HG03175 (cell line): ENCODE results near the gene SPTB.
A peak's percentile ranks its signal among the peaks of the same experiment; 100 is the strongest.

ENCODE experiments used
- ATAC-seq: cut with Tn5 transposase; IDR thresholded peaks from one replicate; pipeline ENCODE4 v1.9.1; 2021; ENCODE audit warnings: mild to moderate bottlenecking, moderate library complexity; ENCODE audit not compliant: unreplicated experiment

Gene SPTB

GRCh38 chr14:64855721-64856528, 23.8 kb downstream of the SPTB start:
- no peak for ATAC-seq

DNA sequence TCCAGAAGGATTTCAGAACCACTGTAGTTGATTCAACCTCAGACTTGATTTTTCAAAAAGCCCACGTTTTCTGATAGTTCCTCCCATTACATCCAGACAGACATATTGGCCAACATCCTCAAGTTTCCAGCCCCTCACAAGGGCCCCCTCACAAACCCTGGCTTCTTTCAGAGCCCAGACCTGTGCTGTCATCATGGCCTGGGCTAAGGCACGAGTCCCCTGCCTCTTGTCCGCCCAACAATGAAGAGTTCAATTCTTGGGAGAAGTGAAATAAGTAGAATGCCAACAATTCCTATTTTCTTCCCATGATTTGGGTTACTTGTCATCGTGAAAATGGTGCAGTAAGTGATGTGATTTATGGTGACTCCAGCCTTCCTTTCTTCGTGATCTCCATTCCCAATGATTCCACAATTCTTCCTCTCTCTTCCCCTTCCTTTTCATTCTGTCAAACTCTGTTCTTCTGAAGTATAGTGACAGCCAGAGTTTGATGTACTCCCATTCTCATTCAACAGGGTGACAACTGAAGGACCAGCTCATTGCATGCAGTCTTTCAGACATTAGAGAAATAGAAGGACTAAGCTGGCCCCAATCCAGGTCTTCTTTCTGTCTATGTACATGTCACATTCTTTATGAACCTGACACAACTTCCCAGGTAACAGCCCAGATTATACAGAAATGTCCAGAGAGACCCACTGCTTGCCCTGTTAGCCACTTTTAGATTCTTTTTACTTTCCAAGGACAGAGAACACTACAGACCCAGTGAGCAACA, 29.2 kb downstream of the SPTB start:
- ATAC-seq, result no peak

DNA sequence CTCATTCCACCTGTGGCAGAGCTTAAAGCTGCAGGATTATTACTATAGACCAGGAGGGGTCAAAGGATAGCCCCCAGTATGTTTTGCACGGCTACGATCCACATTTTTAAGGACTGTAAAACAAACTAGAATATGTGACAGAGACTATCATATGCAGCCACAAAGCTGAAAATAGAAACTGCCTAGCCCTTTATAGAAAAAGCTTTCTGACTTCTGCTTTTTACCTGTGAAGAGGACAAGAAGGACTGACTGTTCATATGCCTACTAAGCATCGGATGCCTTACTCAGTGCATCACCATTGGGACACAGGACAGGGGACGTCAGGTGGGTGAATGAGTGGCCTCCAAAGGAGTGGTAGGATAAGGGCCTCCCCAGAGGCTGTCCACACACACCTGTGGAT, 29.8 kb downstream of the SPTB start:
- no peak for ATAC-seq

DNA sequence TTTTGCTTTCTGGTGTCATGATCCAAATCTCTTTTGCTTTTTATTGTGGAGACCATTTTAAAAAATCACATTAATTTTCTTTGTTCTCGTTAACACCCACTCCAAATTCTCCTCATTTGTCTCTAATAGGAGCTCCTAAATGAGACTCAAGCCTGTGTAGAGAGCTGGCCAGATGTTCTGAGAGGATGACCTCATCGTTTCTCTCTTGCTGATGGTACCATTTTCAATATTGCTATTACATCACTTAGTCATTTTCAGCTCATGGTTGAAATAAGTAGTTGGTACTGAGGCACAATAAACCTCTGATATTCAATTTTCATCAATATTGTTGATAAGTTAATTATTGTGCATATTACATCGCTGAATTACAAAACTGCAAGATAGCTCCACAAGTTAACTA, 31.5 kb downstream of the SPTB start:
- ATAC-seq, result no peak

- no peak for ATAC-seq
Measured at GRCh38 chr14:64846319-64846718, 33.4 kb downstream of the SPTB start.

DNA sequence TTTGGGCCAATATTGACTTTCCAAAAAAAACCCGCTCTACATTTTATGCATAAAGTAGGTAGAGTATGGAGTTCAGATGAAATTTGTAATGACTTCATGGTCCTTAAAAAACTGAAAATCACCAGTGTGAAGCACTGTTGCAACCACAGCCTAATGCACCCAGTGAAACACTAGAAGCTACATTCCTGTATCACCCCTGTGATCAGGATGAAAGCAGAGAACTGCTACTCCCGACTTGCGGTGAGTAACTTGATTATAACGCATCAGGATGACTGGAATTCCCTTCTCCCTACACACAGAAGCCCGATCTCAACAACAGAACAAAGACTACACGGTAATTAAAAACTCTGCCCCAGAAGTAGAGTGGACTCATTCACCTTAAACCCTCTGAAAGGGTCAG, 33.8 kb downstream of the SPTB start:
- no peak for ATAC-seq

DNA sequence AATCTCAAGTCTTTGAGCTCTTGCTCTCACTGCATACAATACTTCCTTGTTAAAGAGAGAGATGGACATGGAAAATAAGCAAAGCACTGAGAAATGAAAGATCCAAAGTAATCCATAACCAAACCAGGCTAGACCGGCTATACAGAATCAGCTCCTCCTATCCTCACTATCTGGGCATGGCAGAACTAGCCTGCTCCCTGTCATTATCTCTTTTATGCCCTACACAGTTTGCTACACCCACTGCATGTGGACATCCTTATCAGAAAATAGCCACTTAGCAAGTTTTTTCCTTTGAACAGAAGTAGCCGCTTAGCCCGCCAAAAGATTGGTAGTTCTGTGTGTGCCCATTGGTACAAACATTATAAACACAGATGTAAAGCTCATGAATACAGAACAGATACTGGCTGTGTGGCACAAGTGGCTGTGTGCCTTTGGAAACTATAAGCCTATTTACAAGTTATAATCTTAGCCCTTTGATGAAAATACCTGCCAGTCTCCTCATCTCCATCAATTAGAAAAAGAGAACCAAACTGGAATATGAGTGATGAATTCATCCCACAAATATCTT, 34.7 kb downstream of the SPTB start:
- ATAC-seq, result no peak

- peak; percentile 74 for ATAC-seq
Measured at GRCh38 chr14:64844272-64844671, 35.4 kb downstream of the SPTB start.

GRCh38 chr14:64843548-64843947, 36.2 kb downstream of the SPTB start:
- ATAC-seq, result no peak

GRCh38 chr14:64841772-64842750, 37.6 kb downstream of the SPTB start:
- ATAC-seq, result no peak

- ATAC-seq, result no peak
Measured at GRCh38 chr14:64841121-64841651, 38.5 kb downstream of the SPTB start.

- no peak for ATAC-seq
Measured at GRCh38 chr14:64838656-64839055, 41.1 kb downstream of the SPTB start.

DNA sequence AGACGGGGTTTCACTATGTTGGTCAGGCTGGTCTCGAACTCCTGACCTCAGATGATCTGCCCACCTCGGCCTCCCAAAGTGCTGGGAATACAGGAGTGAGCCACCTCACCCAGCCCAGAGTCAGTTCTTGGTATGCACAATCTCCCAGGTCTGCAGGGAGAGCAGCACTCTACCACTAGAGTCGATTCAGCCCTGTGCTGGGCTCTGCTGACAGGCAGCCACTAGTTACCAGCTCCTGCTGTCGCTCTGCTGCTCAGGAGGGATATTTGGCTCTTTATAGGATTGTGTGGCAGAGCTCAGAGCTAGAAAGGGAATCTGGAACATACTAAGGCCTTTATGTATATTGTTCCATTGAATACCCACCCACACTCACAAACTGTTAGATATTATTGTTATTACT, 44.3 kb downstream of the SPTB start:
- ATAC-seq, result no peak

DNA sequence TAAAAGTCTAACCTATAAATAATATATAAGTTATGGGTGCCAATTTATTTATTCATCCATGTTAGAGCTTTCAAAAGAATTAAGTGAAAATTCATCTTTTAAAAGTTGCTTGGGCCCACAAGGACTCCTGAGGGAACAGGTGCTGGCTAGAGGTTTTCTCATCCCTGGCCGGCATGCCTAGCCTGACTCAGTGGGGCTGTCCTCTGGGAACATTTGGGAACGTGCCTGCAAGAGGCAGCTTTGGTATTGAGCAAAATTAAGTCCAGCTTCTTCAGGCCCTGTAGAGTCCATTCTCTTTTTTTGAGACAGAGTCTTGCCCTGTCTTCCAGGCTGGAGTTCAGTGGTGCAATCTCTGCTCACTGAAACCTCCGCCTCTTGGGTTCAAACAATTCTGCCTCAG, 44.7 kb downstream of the SPTB start:
- no peak for ATAC-seq

GRCh38 chr14:64831419-64831818, 48.3 kb downstream of the SPTB start:
- ATAC-seq, result no peak

DNA sequence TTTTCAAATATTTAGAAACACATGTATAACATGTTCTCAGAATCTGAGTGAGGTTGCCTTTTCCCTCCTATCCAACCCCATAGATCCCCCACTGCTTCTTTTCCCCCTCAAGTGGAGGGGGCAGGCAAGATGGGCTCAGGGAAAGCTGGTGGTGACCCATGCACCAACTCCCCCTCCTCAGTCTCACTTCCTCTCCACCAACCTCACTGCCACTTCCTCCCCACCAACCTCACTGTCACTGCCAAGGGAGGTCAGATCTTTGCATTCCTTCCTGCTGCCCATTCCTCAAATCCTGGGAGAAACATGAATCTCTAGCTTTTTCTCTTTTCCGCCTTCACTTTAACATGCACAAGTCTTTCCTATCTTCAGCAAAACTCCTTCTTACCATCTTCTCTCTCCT, 48.7 kb downstream of the SPTB start:
- ATAC-seq, result no peak

GRCh38 chr14:64828071-64828470, 51.6 kb downstream of the SPTB start:
- ATAC-seq, result no peak

GRCh38 chr14:64826845-64827244, 52.9 kb downstream of the SPTB start:
- ATAC-seq, result no peak

DNA sequence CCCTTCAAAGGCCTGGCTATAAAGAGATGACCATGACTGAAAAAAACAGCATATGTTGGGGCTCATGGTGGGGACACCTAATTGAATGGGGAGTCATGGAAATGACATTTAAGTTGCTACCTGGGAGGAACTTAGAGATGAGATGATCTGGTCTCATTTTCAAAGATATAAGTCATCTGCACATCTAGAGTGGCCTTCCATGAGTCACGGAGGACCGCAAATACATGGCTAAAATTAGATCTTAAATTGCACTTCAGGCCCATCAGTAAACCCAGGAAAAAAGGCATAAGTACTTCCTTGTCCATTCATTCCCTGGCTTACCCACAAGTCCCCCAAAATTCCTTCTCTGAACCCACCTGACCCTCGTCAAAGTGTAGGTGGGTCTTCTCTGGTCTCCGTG, 53.4 kb downstream of the SPTB start:
- no peak for ATAC-seq

- no peak for ATAC-seq
Measured at GRCh38 chr14:64825509-64825908, 54.2 kb downstream of the SPTB start.

GRCh38 chr14:64825006-64825405, 54.7 kb downstream of the SPTB start:
- ATAC-seq, result no peak
